CD8-positive, alpha-beta memory T cell (primary cell): Measurements from ENCODE around the gene RASEF. TPM values are rescaled to one million over a fixed set of nuclear protein-coding genes. Genes with fewer than 3 reads are reported as not detected.

Source experiments
- CTCF ChIA-PET: fragments of 350-600 bp; sonication (Branson Sonifier 250); formaldehyde crosslinking; loops from one replicate; lab custom pipeline; 2021; ENCODE audit warnings: antibody characterized with exemption; lab: Charles Lee
- POLR2A ChIA-PET: fragments of 350-600 bp; sonication (Branson Sonifier 250); formaldehyde crosslinking; loops from one replicate; lab custom pipeline; 2021; ENCODE audit warnings: antibody characterized with exemption; lab: Charles Lee
- DNase-seq, 5 donors: peaks; one replicate each; pipeline versions ENCODE4 v3.0.0 to v3.0.0-alpha.2; 2020 to 2022; ENCODE audit warnings: mixed read lengths in 1 of 5
- H3K27ac ChIP-seq: one replicate; pipeline ENCODE4 v1.7.0; 2013; ENCODE audit warnings: low read depth, mild to moderate bottlenecking, low read length, moderate library complexity
- H3K27me3 ChIP-seq: 2 replicates; pipeline ENCODE4 v1.7.0; 2013; ENCODE audit warnings: low read length, mild to moderate bottlenecking; ENCODE audit not compliant: insufficient read depth, poor library complexity, severe bottlenecking
- H3K36me3 ChIP-seq: 2 replicates; pipeline ENCODE4 v1.7.0; 2013; ENCODE audit warnings: mild to moderate bottlenecking, low read length, moderate library complexity; ENCODE audit not compliant: insufficient read depth
- H3K4me1 ChIP-seq: 2 replicates; pipeline ENCODE4 v1.7.0; 2013; ENCODE audit warnings: mild to moderate bottlenecking, low read length, moderate library complexity; ENCODE audit not compliant: insufficient read depth
- H3K4me3 ChIP-seq: 2 replicates; pipeline ENCODE4 v1.7.0; 2013; ENCODE audit warnings: mild to moderate bottlenecking, low read length
- H3K9me3 ChIP-seq: 2 replicates; pipeline ENCODE4 v1.7.0; 2013; ENCODE audit warnings: mild to moderate bottlenecking, low read length
- H3K27ac Mint-ChIP-seq, 8 donors: one replicate each; pipeline ENCODE4 v1.8.0; 2020 to 2021; ENCODE audit warnings: mixed read lengths in 8 of 8, mild to moderate bottlenecking in 6 of 8, inconsistent platforms in 3 of 8, moderate library complexity in 3 of 8
- H3K27me3 Mint-ChIP-seq, 2 donors: one replicate each; pipeline ENCODE4 v1.8.0; 2020 to 2021; ENCODE audit warnings: mixed read lengths in 2 of 2, mild to moderate bottlenecking in 1 of 2, moderate library complexity in 1 of 2
- H3K36me3 Mint-ChIP-seq, 3 donors: one replicate each; pipeline ENCODE4 v1.8.0; 2020 to 2021; ENCODE audit warnings: mixed read lengths in 3 of 3, inconsistent platforms in 1 of 3, mild to moderate bottlenecking in 1 of 3
- H3K4me1 Mint-ChIP-seq, 3 donors: one replicate each; pipeline ENCODE4 v1.8.0; 2020 to 2021; ENCODE audit warnings: mixed read lengths in 3 of 3, inconsistent platforms in 1 of 3, mild to moderate bottlenecking in 1 of 3
- H3K4me3 Mint-ChIP-seq, 7 donors: one replicate each; pipeline ENCODE4 v1.8.0; 2020 to 2021; ENCODE audit warnings: mixed read lengths in 7 of 7, mild to moderate bottlenecking in 6 of 7, moderate library complexity in 4 of 7, inconsistent platforms in 2 of 7
- H3K9me3 Mint-ChIP-seq, 5 donors: one replicate each; pipeline ENCODE4 v1.8.0; 2020 to 2022; ENCODE audit warnings: mixed read lengths in 5 of 5, mild to moderate bottlenecking in 3 of 5, moderate library complexity in 2 of 5, inconsistent platforms in 1 of 5
- polyA plus RNA-seq: library from polyadenylated mRNA; unstranded; fragments of 300-500 nt; fragmentation: Illumina TruSeq; gene quantifications from one replicate; pipeline ENCODE4 v1.2.3, GENCODE V29; 2021
- total RNA-seq, 2 experiments: library from RNA; stranded (reverse); gene quantifications; one replicate each; pipeline ENCODE4 v1.2.3, GENCODE V29; 2021

RASEF gene
- total and polyA plus RNA-seq, 3 experiments from 2014 or later: not detected

GRCh38 chr9:83007521-83008300 is 55.2 kb downstream of the RASEF start:
- H3K36me3 Mint-ChIP-seq: no peaks in the 10 kb centered on the region

DNA sequence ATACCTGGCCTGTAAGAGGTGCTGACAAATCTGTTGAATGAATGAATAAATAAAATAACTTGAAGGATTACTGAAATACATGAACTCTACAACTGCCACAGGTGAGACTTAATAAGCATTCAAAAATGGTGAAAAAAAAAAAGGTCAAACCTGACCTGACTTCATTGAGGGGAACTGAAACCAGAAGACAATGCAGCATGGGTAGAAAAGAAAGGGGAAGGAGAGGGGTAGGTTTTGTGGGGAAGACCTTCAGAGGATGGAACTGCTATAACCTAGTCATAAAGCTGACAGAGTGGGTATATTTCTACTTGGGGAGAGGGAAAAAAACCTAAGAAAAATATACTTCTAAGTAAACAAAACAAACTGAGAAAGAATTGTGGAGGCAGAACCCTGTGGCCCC is 56.6 kb downstream of the RASEF start:
- H3K9me3 Mint-ChIP-seq: peaks cover 0 to 4% (median 0%) of the 10 kb centered on the region in 5 donors
- no peak overlapping the region for H3K27ac Mint-ChIP-seq
- Histone ChIP-seq H3K36me3 (no peaks in the 10 kb centered on the region), H3K27ac (no peak overlapping the region), H3K27me3 (no peaks in the 10 kb centered on the region), H3K9me3 (no peaks in the 10 kb centered on the region), H3K4me3 (no peak overlapping the region), H3K4me1 (no peaks in the 10 kb centered on the region)
- H3K27me3 Mint-ChIP-seq: peaks cover 0 to 2% of the 10 kb centered on the region in 2 donors
- ChIA-PET POLR2A (no interaction called here), CTCF (no interaction called here)
- DNase-seq: no peak
- no peak overlapping the region for H3K4me3 Mint-ChIP-seq
- no peaks in the 10 kb centered on the region for H3K36me3 Mint-ChIP-seq
- H3K4me1 Mint-ChIP-seq: no peaks in the 10 kb centered on the region

More at GRCh38 chr9:83007521-83008300, 55.2 kb downstream of the RASEF start:
- ChIA-PET POLR2A (no interaction called here), CTCF (interaction anchor here (1.2 kb wide), 1 partner anchor 27 kb away, joined by 4 read pairs; no protein-coding TSS in a partner anchor)
- no peak overlapping the region for H3K4me3 ChIP-seq
- no peaks in the 10 kb centered on the region for H3K36me3 ChIP-seq
- no peak overlapping the region for H3K27ac Mint-ChIP-seq
- no peaks in the 10 kb centered on the region for H3K4me1 ChIP-seq
- no peak for DNase-seq
- H3K27ac ChIP-seq: no peak overlapping the region
- no peaks in the 10 kb centered on the region for H3K27me3 ChIP-seq
- H3K9me3 ChIP-seq: no peaks in the 10 kb centered on the region
- no peak overlapping the region for H3K4me3 Mint-ChIP-seq
- no peaks in the 10 kb centered on the region for H3K4me1 Mint-ChIP-seq
- H3K27me3 Mint-ChIP-seq: peaks cover 0 to 2% of the 10 kb centered on the region in 2 donors
- peaks cover 0 to 4% (median 0%) of the 10 kb centered on the region in 5 donors for H3K9me3 Mint-ChIP-seq

GRCh38 chr9:83005963-83006362 is 57.0 kb downstream of the RASEF start:
- POLR2A ChIA-PET: no interaction called here
- H3K4me3 Mint-ChIP-seq: no peak overlapping the region
- Histone ChIP-seq H3K27me3 (no peaks in the 10 kb centered on the region), H3K4me3 (no peak overlapping the region), H3K36me3 (no peaks in the 10 kb centered on the region), H3K9me3 (no peaks in the 10 kb centered on the region), H3K4me1 (no peaks in the 10 kb centered on the region), H3K27ac (no peak overlapping the region)
- H3K36me3 Mint-ChIP-seq: no peaks in the 10 kb centered on the region
- peaks cover 0 to 4% (median 0%) of the 10 kb centered on the region in 5 donors for H3K9me3 Mint-ChIP-seq
- no peak overlapping the region for H3K27ac Mint-ChIP-seq
- CTCF ChIA-PET: no interaction called here
- H3K27me3 Mint-ChIP-seq: peaks cover 0 to 2% of the 10 kb centered on the region in 2 donors
- DNase-seq: no peak
- no peaks in the 10 kb centered on the region for H3K4me1 Mint-ChIP-seq

DNA sequence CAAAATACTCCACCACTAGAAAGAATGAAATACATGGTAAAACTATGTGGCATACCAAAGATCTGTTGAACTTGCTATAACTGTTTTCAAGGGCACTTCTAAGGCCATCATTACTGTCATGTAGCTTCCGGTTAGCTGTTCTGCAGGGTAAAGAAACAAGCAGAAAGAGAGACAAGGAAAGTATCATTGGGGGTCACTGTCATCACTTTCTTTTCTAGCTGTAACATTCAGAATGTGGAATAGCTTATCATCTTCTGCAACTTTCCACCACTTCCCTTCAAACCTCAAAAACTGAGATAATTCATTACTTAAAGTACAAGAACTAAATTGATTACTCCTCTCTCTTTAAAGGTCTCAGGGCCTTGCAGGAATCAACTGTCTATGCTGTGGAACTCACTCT is 57.6 kb downstream of the RASEF start:
- H3K27ac ChIP-seq: no peak overlapping the region
- H3K9me3 ChIP-seq: no peaks in the 10 kb centered on the region
- Mint-ChIP-seq H3K9me3 (peaks cover 0 to 4% (median 0%) of the 10 kb centered on the region in 5 donors), H3K27me3 (peaks cover 0 to 2% of the 10 kb centered on the region in 2 donors), H3K36me3 (no peaks in the 10 kb centered on the region), H3K4me1 (no peaks in the 10 kb centered on the region), H3K27ac (no peak overlapping the region), H3K4me3 (no peak overlapping the region)
- ChIA-PET POLR2A (no interaction called here), CTCF (no interaction called here)
- H3K36me3 ChIP-seq: no peaks in the 10 kb centered on the region
- no peaks in the 10 kb centered on the region for H3K27me3 ChIP-seq
- DNase-seq: no peak
- no peak overlapping the region for H3K4me3 ChIP-seq
- H3K4me1 ChIP-seq: no peaks in the 10 kb centered on the region

- peaks cover 0 to 4% (median 0%) of the 10 kb centered on the region in 5 donors for H3K9me3 Mint-ChIP-seq
- H3K4me3 Mint-ChIP-seq: no peak overlapping the region
- H3K27ac Mint-ChIP-seq: no peak overlapping the region
- no peak overlapping the region for H3K27ac ChIP-seq
- H3K36me3 ChIP-seq: no peaks in the 10 kb centered on the region
- no peaks in the 10 kb centered on the region for H3K4me1 ChIP-seq
- H3K9me3 ChIP-seq: no peaks in the 10 kb centered on the region
- no peak for DNase-seq
- H3K4me3 ChIP-seq: no peak overlapping the region
- ChIA-PET POLR2A (no interaction called here), CTCF (no interaction called here)
- H3K36me3 Mint-ChIP-seq: no peaks in the 10 kb centered on the region
- H3K27me3 ChIP-seq: no peaks in the 10 kb centered on the region
- H3K27me3 Mint-ChIP-seq: no peaks in the 10 kb centered on the region
- H3K4me1 Mint-ChIP-seq: no peaks in the 10 kb centered on the region
Measured at GRCh38 chr9:83002329-83002728, 60.6 kb downstream of the RASEF start.

GRCh38 chr9:83000765-83001164 is 62.2 kb downstream of the RASEF start:
- DNase-seq: no peak
- H3K4me3 Mint-ChIP-seq: no peak overlapping the region
- H3K4me1 Mint-ChIP-seq: no peaks in the 10 kb centered on the region
- ChIA-PET POLR2A (no interaction called here), CTCF (no interaction called here)
- H3K27ac Mint-ChIP-seq: no peak overlapping the region
- no peaks in the 10 kb centered on the region for H3K36me3 ChIP-seq
- no peaks in the 10 kb centered on the region for H3K9me3 ChIP-seq
- H3K36me3 Mint-ChIP-seq: no peaks in the 10 kb centered on the region
- no peak overlapping the region for H3K4me3 ChIP-seq
- no peak overlapping the region for H3K27ac ChIP-seq
- peaks cover 0 to 2% (median 0%) of the 10 kb centered on the region in 5 donors for H3K9me3 Mint-ChIP-seq
- H3K27me3 ChIP-seq: no peaks in the 10 kb centered on the region
- H3K27me3 Mint-ChIP-seq: no peaks in the 10 kb centered on the region
- no peaks in the 10 kb centered on the region for H3K4me1 ChIP-seq

DNA sequence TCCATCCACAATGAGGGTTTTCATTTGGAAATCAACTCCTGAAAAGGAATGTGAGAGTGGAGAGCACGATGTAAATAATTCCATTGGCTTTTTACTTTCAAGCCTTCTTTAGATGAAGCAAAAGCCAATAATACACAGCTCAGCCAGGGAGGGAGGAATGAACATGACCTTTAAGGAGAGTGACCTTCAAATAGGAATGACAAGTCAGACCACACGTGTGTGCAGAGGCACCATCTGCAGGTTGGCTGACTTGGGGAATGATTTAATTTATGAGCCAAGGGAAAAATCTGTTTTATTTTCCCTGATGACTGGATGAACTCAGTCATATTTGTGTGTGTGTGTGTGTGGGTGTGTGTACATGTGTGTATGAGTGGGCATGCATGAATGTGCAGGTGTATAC is 64.5 kb downstream of the RASEF start:
- H3K4me1 ChIP-seq: no peaks in the 10 kb centered on the region
- ChIA-PET POLR2A (no interaction called here), CTCF (no interaction called here)
- Mint-ChIP-seq H3K27me3 (no peaks in the 10 kb centered on the region), H3K27ac (no peak overlapping the region), H3K4me3 (no peak overlapping the region), H3K9me3 (peaks cover 0 to 2% (median 0%) of the 10 kb centered on the region in 5 donors), H3K36me3 (no peaks in the 10 kb centered on the region), H3K4me1 (no peaks in the 10 kb centered on the region)
- no peaks in the 10 kb centered on the region for H3K9me3 ChIP-seq
- no peak overlapping the region for H3K4me3 ChIP-seq
- DNase-seq: no peak
- H3K27me3 ChIP-seq: no peaks in the 10 kb centered on the region
- no peaks in the 10 kb centered on the region for H3K36me3 ChIP-seq
- no peak overlapping the region for H3K27ac ChIP-seq

GRCh38 chr9:82997476-82998140 is 65.3 kb downstream of the RASEF start:
- peak overlapping the region in 1 of 8 donors; percentile 17 for H3K27ac Mint-ChIP-seq
- H3K27ac ChIP-seq: no peak overlapping the region
- no peaks in the 10 kb centered on the region for H3K4me1 ChIP-seq
- peaks cover 0 to 2% (median 0%) of the 10 kb centered on the region in 5 donors for H3K9me3 Mint-ChIP-seq
- no peak overlapping the region for H3K4me3 Mint-ChIP-seq
- CTCF ChIA-PET: no interaction called here
- no peaks in the 10 kb centered on the region for H3K36me3 Mint-ChIP-seq
- H3K27me3 Mint-ChIP-seq: no peaks in the 10 kb centered on the region
- H3K36me3 ChIP-seq: no peaks in the 10 kb centered on the region
- POLR2A ChIA-PET: no interaction called here
- H3K4me1 Mint-ChIP-seq: no peaks in the 10 kb centered on the region
- DNase-seq: no peak
- no peaks in the 10 kb centered on the region for H3K27me3 ChIP-seq
- no peak overlapping the region for H3K4me3 ChIP-seq
- no peaks in the 10 kb centered on the region for H3K9me3 ChIP-seq
